ENCODE measurements around the gene FOXL3.

FOXL3 gene

GRCh38 chr7:304574-305409, 14.8 kb downstream of the FOXL3 start:
- FAIRE-seq: no peak

GRCh38 chr7:305410-306151, 15.6 kb downstream of the FOXL3 start:
- no peak for FAIRE-seq

- FAIRE-seq: no peak
Measured at GRCh38 chr7:307970-308369, 18.0 kb downstream of the FOXL3 start.

- FAIRE-seq: no peak
Measured at GRCh38 chr7:309586-310228, 19.7 kb downstream of the FOXL3 start.

GRCh38 chr7:311131-311680, 21.2 kb downstream of the FOXL3 start:
- FAIRE-seq: no peak

- no peak for FAIRE-seq
Measured at GRCh38 chr7:311796-312195, 21.8 kb downstream of the FOXL3 start.

- no peak for FAIRE-seq
Measured at GRCh38 chr7:312424-312823, 22.5 kb downstream of the FOXL3 start.

- no peak for FAIRE-seq
Measured at GRCh38 chr7:314853-315252, 24.9 kb downstream of the FOXL3 start.

GRCh38 chr7:315516-316265, 25.7 kb downstream of the FOXL3 start:
- no peak for FAIRE-seq

GRCh38 chr7:317643-318405, 27.9 kb downstream of the FOXL3 start:
- no peak for FAIRE-seq

GRCh38 chr7:318476-318875, 28.5 kb downstream of the FOXL3 start:
- FAIRE-seq: no peak

- no peak for FAIRE-seq
Measured at GRCh38 chr7:318878-319661, 29.1 kb downstream of the FOXL3 start.

- no peak for FAIRE-seq
Measured at GRCh38 chr7:320297-320696, 30.3 kb downstream of the FOXL3 start.

- no peak for FAIRE-seq
Measured at GRCh38 chr7:322111-322671, 32.2 kb downstream of the FOXL3 start.

GRCh38 chr7:322708-323111, 32.7 kb downstream of the FOXL3 start:
- FAIRE-seq: no peak

GRCh38 chr7:323410-323809, 33.4 kb downstream of the FOXL3 start:
- FAIRE-seq: no peak

GRCh38 chr7:324011-324410, 34.0 kb downstream of the FOXL3 start:
- no peak for FAIRE-seq

- no peak for FAIRE-seq
Measured at GRCh38 chr7:325051-325798, 35.3 kb downstream of the FOXL3 start.

GRCh38 chr7:325811-326210, 35.8 kb downstream of the FOXL3 start:
- FAIRE-seq: no peak

- no peak for FAIRE-seq
Measured at GRCh38 chr7:326273-326672, 36.3 kb downstream of the FOXL3 start.
